ENCODE data around the gene RPS6KA1. TPM values are rescaled to one million over a fixed set of nuclear protein-coding genes. Genes with fewer than 3 reads are reported as not detected.

RPS6KA1 gene
- polyA plus RNA-seq, 3 donors = 116 to 189 (median 188) TPM

- no peak overlapping the region for H3K27ac Mint-ChIP-seq
- no peak overlapping the region for H3K4me3 Mint-ChIP-seq
- H3K9me3 Mint-ChIP-seq = peaks cover 0 to 2% (median 0%) of the 10 kb centered on the region in 7 donors
- Histone ChIP-seq H3K9me3 (replicated peaks in 1 of 2; ENCODE audit: control insufficient read depth in 1 of 2, insufficient read depth in 1 of 2, low read length in 2 of 2) (no peaks in the 10 kb centered on the region), H3K27ac (ENCODE audit: low read depth in 1 of 2, low read length in 2 of 2) (no peak overlapping the region), H3K4me2 (replicated peaks; ENCODE audit: extremely low read depth, low read length, poor library complexity, severe bottlenecking) (no peak overlapping the region), H3K27me3 (ENCODE audit: control insufficient read depth in 2 of 2, insufficient read depth in 2 of 2, low read length in 2 of 2) (no peaks in the 10 kb centered on the region), H2AFZ (ENCODE audit: insufficient read depth, low read depth, low read length, poor library complexity, severe bottlenecking) (no peak overlapping the region), H3K4me3 (replicated peaks in 1 of 3; ENCODE audit: low read depth in 2 of 3, low read length in 3 of 3) (no peak overlapping the region), H3K36me3 (replicated peaks in 1 of 2; ENCODE audit: control insufficient read depth in 1 of 2, insufficient read depth in 2 of 2, low read length in 2 of 2) (no peaks in the 10 kb centered on the region), H3K4me1 (ENCODE audit: control insufficient read depth in 1 of 2, insufficient read depth in 2 of 2, low read length in 2 of 2) (peaks cover 13 to 17% of the 10 kb centered on the region in 2 donors), H4K20me1 (ENCODE audit: insufficient read depth, low read length) (no peaks in the 10 kb centered on the region), H3K9ac (ENCODE audit: insufficient read depth, low read length, poor library complexity, severe bottlenecking) (no peak overlapping the region), H3K79me2 (ENCODE audit: insufficient read depth, low read length) (no peaks in the 10 kb centered on the region)
- intact Hi-C loops (cut with micrococcal nuclease) = loop anchor here in 1 of 2 donors (5.0 kb wide), 2 partner anchors 60 to 280 kb away; no protein-coding TSS in a partner anchor
- peaks cover 0 to 3% (median 0%) of the 10 kb centered on the region in 3 donors for H3K27me3 Mint-ChIP-seq (ENCODE audit: low read depth in 3 of 3)
- no peaks in the 10 kb centered on the region for H3K36me3 Mint-ChIP-seq
- H3K4me1 Mint-ChIP-seq = peaks cover 28% of the 10 kb centered on the region
- TF ChIP-seq CTCF (IDR thresholded peaks at IDR 0.05) = peak; percentile 91
- peak; percentile 46 to 73 (median 57) for DNase-seq
- no CpG with 5 or more reads among the region's 2 CpGs for WGBS (ENCODE audit: insufficient coverage)
Measured at GRCh38 chr1:26597629-26598039, 68.1 kb downstream of the RPS6KA1 start.

GRCh38 chr1:26598890-26599289 is 69.3 kb downstream of the RPS6KA1 start:
- Mint-ChIP-seq H3K4me3 (peak overlapping the region; percentile 12 to 63), H3K9me3 (peaks cover 0 to 2% (median 0%) of the 10 kb centered on the region in 7 donors), H3K27me3 (ENCODE audit: low read depth in 3 of 3) (peaks cover 0 to 3% (median 0%) of the 10 kb centered on the region in 3 donors), H3K4me1 (peaks cover 25% of the 10 kb centered on the region), H3K27ac (peak overlapping the region in 6 of 7 donors; percentile 37 to 74 (median 73)), H3K36me3 (no peaks in the 10 kb centered on the region)
- Histone ChIP-seq H3K4me2 (replicated peaks; ENCODE audit: extremely low read depth, low read length, poor library complexity, severe bottlenecking) (peak overlapping the region; percentile 66), H3K79me2 (ENCODE audit: insufficient read depth, low read length) (no peaks in the 10 kb centered on the region), H3K4me1 (ENCODE audit: control insufficient read depth in 1 of 2, insufficient read depth in 2 of 2, low read length in 2 of 2) (peaks cover 13 to 18% of the 10 kb centered on the region in 2 donors), H4K20me1 (ENCODE audit: insufficient read depth, low read length) (no peaks in the 10 kb centered on the region), H3K9me3 (replicated peaks in 1 of 2; ENCODE audit: control insufficient read depth in 1 of 2, insufficient read depth in 1 of 2, low read length in 2 of 2) (no peaks in the 10 kb centered on the region), H3K27me3 (ENCODE audit: control insufficient read depth in 2 of 2, insufficient read depth in 2 of 2, low read length in 2 of 2) (no peaks in the 10 kb centered on the region), H3K4me3 (replicated peaks in 1 of 3; ENCODE audit: low read depth in 2 of 3, low read length in 3 of 3) (peak overlapping the region in 1 of 3 experiments; percentile 39), H3K9ac (ENCODE audit: insufficient read depth, low read length, poor library complexity, severe bottlenecking) (no peak overlapping the region), H3K36me3 (replicated peaks in 1 of 2; ENCODE audit: control insufficient read depth in 1 of 2, insufficient read depth in 2 of 2, low read length in 2 of 2) (no peaks in the 10 kb centered on the region), H2AFZ (ENCODE audit: insufficient read depth, low read depth, low read length, poor library complexity, severe bottlenecking) (peak overlapping the region; percentile 61), H3K27ac (ENCODE audit: low read depth in 1 of 2, low read length in 2 of 2) (peak overlapping the region in 1 of 2 donors; percentile 46)
- TF ChIP-seq CTCF (IDR thresholded peaks at IDR 0.05) = no peak
- peak in 2 of 3 donors; percentile 52 to 54 for DNase-seq
- WGBS (ENCODE audit: insufficient coverage) = 0% methylated on average over 1 of the region's 3 CpGs
- intact Hi-C loops (cut with micrococcal nuclease) = loop anchor here in 1 of 2 donors (5.0 kb wide), 2 partner anchors 62 to 278 kb away; no protein-coding TSS in a partner anchor

All from CD14-positive monocyte (primary cell).